H9 (cell line): ENCODE measurements around the gene SPNS3. TPM values are rescaled to one million over a fixed set of nuclear protein-coding genes. Genes with fewer than 3 reads are reported as not detected.

Experiments used
- DNase-seq: peaks from one replicate; pipeline ENCODE4 v3.0.0-alpha.2; 2017
- H2AFZ ChIP-seq: one replicate; pipeline ENCODE4 v1.6.1; 2013; ENCODE audit warnings: mild to moderate bottlenecking, low read length, control low read depth, moderate library complexity
- H2AK5ac ChIP-seq: 2 replicates; pipeline ENCODE4 v1.6.1; 2013; ENCODE audit warnings: low read length, control low read depth, mixed read lengths; ENCODE audit not compliant: insufficient read length
- H2BK120ac ChIP-seq: one replicate; pipeline ENCODE4 v1.6.1; 2013; ENCODE audit warnings: low read depth, mild to moderate bottlenecking, low read length, control low read depth, inconsistent platforms; ENCODE audit not compliant: poor library complexity, severe bottlenecking
- H2BK12ac ChIP-seq: 2 replicates; pipeline ENCODE4 v1.6.1; 2013; ENCODE audit warnings: low read length, control low read depth, mixed read lengths, low read depth; ENCODE audit not compliant: insufficient read length
- H2BK15ac ChIP-seq: 2 replicates; pipeline ENCODE4 v1.6.1; 2013; ENCODE audit warnings: low read depth, low read length, control low read depth
- H2BK20ac ChIP-seq: one replicate; pipeline ENCODE4 v1.6.1; 2013; ENCODE audit warnings: low read depth, mild to moderate bottlenecking, low read length, control low read depth, inconsistent platforms; ENCODE audit not compliant: poor library complexity, severe bottlenecking
- H2BK5ac ChIP-seq: 2 replicates; pipeline ENCODE4 v1.6.1; 2013; ENCODE audit warnings: low read length, control low read depth, mixed read lengths; ENCODE audit not compliant: insufficient read length
- H3K14ac ChIP-seq: 2 replicates; pipeline ENCODE4 v1.6.1; 2013; ENCODE audit warnings: low read length, control low read depth; ENCODE audit not compliant: insufficient read depth
- H3K18ac ChIP-seq: 2 replicates; pipeline ENCODE4 v1.6.1; 2013; ENCODE audit warnings: low read depth, mild to moderate bottlenecking, mixed read lengths, low read length, control low read depth; ENCODE audit not compliant: insufficient read length
- H3K23ac ChIP-seq: 2 replicates; pipeline ENCODE4 v1.6.1; 2013; ENCODE audit warnings: low read length, control low read depth, mixed read lengths, low read depth; ENCODE audit not compliant: insufficient read length
- H3K23me2 ChIP-seq: 2 replicates; pipeline ENCODE4 v1.6.1; 2013; ENCODE audit warnings: low read depth, mild to moderate bottlenecking, mixed read lengths, low read length, control low read depth; ENCODE audit not compliant: insufficient read length, poor library complexity, severe bottlenecking
- H3K27ac ChIP-seq: 2 replicates; pipeline ENCODE4 v1.5.1; 2013; ENCODE audit warnings: low read length, control low read depth, mixed read lengths, low read depth; ENCODE audit not compliant: insufficient read length
- H3K27me3 ChIP-seq: 2 replicates; pipeline ENCODE4 v1.6.1; 2013; ENCODE audit warnings: low read length, control low read depth, inconsistent platforms; ENCODE audit not compliant: insufficient read depth
- H3K4ac ChIP-seq: 2 replicates; pipeline ENCODE4 v1.6.1; 2013; ENCODE audit warnings: low read depth, mild to moderate bottlenecking, control low read depth, inconsistent platforms, low read length, moderate library complexity
- H3K4me1 ChIP-seq: 2 replicates; pipeline ENCODE4 v1.6.1; 2013; ENCODE audit warnings: low read length, control low read depth, inconsistent platforms; ENCODE audit not compliant: insufficient read depth
- H3K4me2 ChIP-seq: 2 replicates; pipeline ENCODE4 v1.6.1; 2013; ENCODE audit warnings: low read length, control low read depth, mixed read lengths; ENCODE audit not compliant: insufficient read length, insufficient read depth
- H3K56ac ChIP-seq: 2 replicates; pipeline ENCODE4 v1.6.1; 2013; ENCODE audit warnings: low read depth, mild to moderate bottlenecking, mixed read lengths, low read length, control low read depth; ENCODE audit not compliant: insufficient read length
- H3K79me1 ChIP-seq: 2 replicates; pipeline ENCODE4 v1.6.1; 2013; ENCODE audit warnings: low read depth, mild to moderate bottlenecking, moderate library complexity, low read length, control low read depth, inconsistent platforms; ENCODE audit not compliant: insufficient read depth, poor library complexity, severe bottlenecking
- H3K79me2 ChIP-seq: 2 replicates; pipeline ENCODE4 v1.6.1; 2013; ENCODE audit warnings: low read length, control low read depth, inconsistent platforms; ENCODE audit not compliant: insufficient read depth
- H3K9ac ChIP-seq: 2 replicates; pipeline ENCODE4 v1.6.1; 2013; ENCODE audit warnings: low read length, control low read depth, mixed read lengths; ENCODE audit not compliant: insufficient read length; ENCODE audit errors: extremely low read depth
- H3K9me3 ChIP-seq: one replicate; pipeline ENCODE4 v1.6.1; 2013; ENCODE audit warnings: low read depth, low read length, inconsistent platforms; ENCODE audit not compliant: control insufficient read depth
- H3T11ph ChIP-seq: one replicate; pipeline ENCODE4 v1.6.1; 2013; ENCODE audit warnings: mild to moderate bottlenecking, low read length, control low read depth, inconsistent platforms
- H4K20me1 ChIP-seq: one replicate; pipeline ENCODE4 v1.6.1; 2013; ENCODE audit not compliant: control insufficient read depth, insufficient read length, insufficient read depth
- H4K5ac ChIP-seq: 2 replicates; pipeline ENCODE4 v1.6.1; 2013; ENCODE audit warnings: low read depth, mild to moderate bottlenecking, mixed read lengths, low read length, control low read depth; ENCODE audit not compliant: insufficient read length
- H4K8ac ChIP-seq: replicated peaks from 2 replicates; pipeline ENCODE4 v1.6.1; 2013; ENCODE audit warnings: low read length, control low read depth, mixed read lengths, low read depth; ENCODE audit not compliant: insufficient read length
- H4K91ac ChIP-seq: 2 replicates; pipeline ENCODE4 v1.6.1; 2013; ENCODE audit warnings: low read depth, mild to moderate bottlenecking, moderate library complexity, mixed read lengths, low read length, control low read depth; ENCODE audit not compliant: insufficient read length
- H3K27ac Mint-ChIP-seq, 3 experiments: 2 replicates in 2 of 3; 3 replicates in 1 of 3; pipeline ENCODE4 v1.8.0; 2020 to 2021; ENCODE audit warnings: mixed read lengths in 3 of 3, mild to moderate bottlenecking in 1 of 3, moderate library complexity in 1 of 3
- H3K27me3 Mint-ChIP-seq: 2 replicates; pipeline ENCODE4 v1.8.0; 2021; ENCODE audit warnings: low read depth, mild to moderate bottlenecking, moderate library complexity, mixed read lengths
- H3K36me3 Mint-ChIP-seq, 3 experiments: 2 replicates in 2 of 3; 3 replicates in 1 of 3; pipeline ENCODE4 v1.8.0; 2020 to 2021; ENCODE audit warnings: low read depth in 3 of 3, mixed read lengths in 3 of 3; ENCODE audit not compliant: insufficient read depth in 1 of 3
- H3K4me1 Mint-ChIP-seq, 2 experiments: 2 replicates each; pipeline ENCODE4 v1.8.0; 2020; ENCODE audit warnings: mixed read lengths in 2 of 2
- H3K4me3 Mint-ChIP-seq, 2 experiments: 2 replicates in 1 of 2; 3 replicates in 1 of 2; pipeline ENCODE4 v1.8.0; 2020 to 2021; ENCODE audit warnings: mild to moderate bottlenecking in 2 of 2, mixed read lengths in 2 of 2, moderate library complexity in 1 of 2
- H3K9me3 Mint-ChIP-seq, 2 experiments: 2 replicates in 1 of 2; 3 replicates in 1 of 2; pipeline ENCODE4 v1.8.0; 2020; ENCODE audit warnings: mild to moderate bottlenecking in 2 of 2, mixed read lengths in 2 of 2, moderate library complexity in 1 of 2
- CTCF ChIP-seq: fragments of 200-600 bp; sonication (generic); conservative IDR thresholded peaks from 3 replicates; pipeline ENCODE4 v1.8.0; 2021; ENCODE audit warnings: antibody characterized with exemption, mild to moderate bottlenecking
- WGBS: extraction: QIAGEN DNeasy Blood & Tissue Kit; methylation state at CpG from one replicate; pipeline ENCODE4 v1.1.7; 2013; ENCODE audit warnings: missing lambda C conversion rate, low lambda C conversion rate, mixed read lengths; ENCODE audit not compliant: insufficient read length; ENCODE audit errors: extremely low coverage; 5-methylcytosine and 5-hydroxymethylcytosine counted together
- total RNA-seq: library from RNA; stranded (reverse); gene quantifications from 2 replicates; pipeline ENCODE4 v1.2.1, GENCODE V29; 2021

Gene SPNS3
- total RNA-seq, 1 experiment from 2014 or later = not detected

GRCh38 chr17:4515501-4515900 lies 81.8 kb downstream of the SPNS3 start:
- no peak overlapping the region for H2BK5ac ChIP-seq
- Mint-ChIP-seq H3K27ac (no peak overlapping the region), H3K4me1 (peaks cover 7 to 25% of the 10 kb centered on the region in 2 experiments), H3K27me3 (peaks cover 30% of the 10 kb centered on the region), H3K9me3 (no peaks in the 10 kb centered on the region; a peak in 1 of 5 replicates), H3K36me3 (no peaks in the 10 kb centered on the region), H3K4me3 (no peak overlapping the region)
- H3K56ac ChIP-seq = no peak overlapping the region
- H3K23ac ChIP-seq = no peak overlapping the region
- no peak overlapping the region for H3T11ph ChIP-seq
- H3K14ac ChIP-seq = no peak overlapping the region
- no peaks in the 10 kb centered on the region for H3K79me2 ChIP-seq
- H3K4ac ChIP-seq = no peak overlapping the region
- H3K4me1 ChIP-seq = no peaks in the 10 kb centered on the region
- H2BK12ac ChIP-seq = no peak overlapping the region
- no peak overlapping the region for H4K5ac ChIP-seq
- no peak overlapping the region for H2BK20ac ChIP-seq
- no peaks in the 10 kb centered on the region for H3K23me2 ChIP-seq
- no peaks in the 10 kb centered on the region for H3K79me1 ChIP-seq
- no peak overlapping the region for H4K8ac ChIP-seq
- no peak for TF ChIP-seq CTCF
- no peak for DNase-seq
- H3K18ac ChIP-seq = peak overlapping the region; percentile 34
- no peak overlapping the region for H2AK5ac ChIP-seq
- no peaks in the 10 kb centered on the region for H3K9me3 ChIP-seq
- H4K20me1 ChIP-seq = no peaks in the 10 kb centered on the region
- no peak overlapping the region for H3K27ac ChIP-seq
- no peak overlapping the region for H2AFZ ChIP-seq
- no peak overlapping the region for H4K91ac ChIP-seq
- no CpG with 5 or more reads among the region's 5 CpGs for WGBS
- H2BK120ac ChIP-seq = no peak overlapping the region
- no peak overlapping the region for H3K9ac ChIP-seq
- H3K4me2 ChIP-seq = no peak overlapping the region
- H2BK15ac ChIP-seq = no peak overlapping the region
- no peaks in the 10 kb centered on the region for H3K27me3 ChIP-seq
